ENCODE measurements around the gene TUT7. TPM values are rescaled to one million over a fixed set of nuclear protein-coding genes. Genes with fewer than 3 reads are reported as not detected.

Gene TUT7
- total and polyA plus RNA-seq, 4 donors, result 15.5 to 47.7 (median 26.2) TPM

DNA sequence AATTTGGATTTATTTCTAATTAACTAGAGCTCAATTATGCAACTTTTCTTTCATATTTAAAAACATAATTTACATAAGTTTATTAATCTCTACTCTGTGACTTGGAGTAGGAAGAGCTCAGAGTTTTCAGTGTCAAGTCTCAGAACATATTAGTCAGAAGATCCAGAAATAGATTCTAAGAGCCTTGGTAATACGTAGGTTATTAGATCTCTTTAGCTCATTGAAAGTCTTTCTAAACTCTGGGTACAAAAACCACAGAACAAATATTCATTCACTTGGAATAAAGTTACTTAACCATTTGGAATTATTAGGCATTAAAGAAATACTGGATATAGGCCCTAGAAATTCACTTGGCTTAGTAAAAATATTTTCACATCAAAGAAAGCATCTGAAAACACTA lies 45.5 kb downstream of the TUT7 start:
- DNase-seq, result no peak
- H3K27ac ChIP-seq (ENCODE audit: low read depth in 1 of 2, low read length in 1 of 2), result no peak overlapping the region
- TF ChIP-seq, protein P1, sequence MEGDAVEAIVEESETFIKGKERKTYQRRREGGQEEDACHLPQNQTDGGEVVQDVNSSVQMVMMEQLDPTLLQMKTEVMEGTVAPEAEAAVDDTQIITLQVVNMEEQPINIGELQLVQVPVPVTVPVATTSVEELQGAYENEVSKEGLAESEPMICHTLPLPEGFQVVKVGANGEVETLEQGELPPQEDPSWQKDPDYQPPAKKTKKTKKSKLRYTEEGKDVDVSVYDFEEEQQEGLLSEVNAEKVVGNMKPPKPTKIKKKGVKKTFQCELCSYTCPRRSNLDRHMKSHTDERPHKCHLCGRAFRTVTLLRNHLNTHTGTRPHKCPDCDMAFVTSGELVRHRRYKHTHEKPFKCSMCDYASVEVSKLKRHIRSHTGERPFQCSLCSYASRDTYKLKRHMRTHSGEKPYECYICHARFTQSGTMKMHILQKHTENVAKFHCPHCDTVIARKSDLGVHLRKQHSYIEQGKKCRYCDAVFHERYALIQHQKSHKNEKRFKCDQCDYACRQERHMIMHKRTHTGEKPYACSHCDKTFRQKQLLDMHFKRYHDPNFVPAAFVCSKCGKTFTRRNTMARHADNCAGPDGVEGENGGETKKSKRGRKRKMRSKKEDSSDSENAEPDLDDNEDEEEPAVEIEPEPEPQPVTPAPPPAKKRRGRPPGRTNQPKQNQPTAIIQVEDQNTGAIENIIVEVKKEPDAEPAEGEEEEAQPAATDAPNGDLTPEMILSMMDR (IDR thresholded peaks at IDR 0.05; ENCODE audit: control extremely low read depth, extremely low read depth), result no peak
- H3K4me1 ChIP-seq (ENCODE audit: control insufficient read depth in 5 of 5, insufficient read depth in 5 of 5, low read length in 5 of 5), result no peaks in the 10 kb centered on the region
- 76 to 98% methylated on average over 1 of the region's 1 CpG for WGBS, 2 donors
- H3K36me3 ChIP-seq (ENCODE audit: control insufficient read depth in 4 of 4, insufficient read depth in 4 of 4, low read length in 4 of 4), result peaks cover 11 to 42% (median 30%) of the 10 kb centered on the region in 4 donors
- no peaks in the 10 kb centered on the region for H3K9me3 ChIP-seq (ENCODE audit: control insufficient read depth in 4 of 4, insufficient read depth in 3 of 4, low read length in 3 of 4)
- H3K27me3 ChIP-seq (ENCODE audit: control insufficient read depth in 3 of 3, insufficient read depth in 3 of 3, low read length in 2 of 3), result no peaks in the 10 kb centered on the region
- no peak for ATAC-seq (ENCODE audit: insufficient read depth, low FRiP score)
- H3K9ac ChIP-seq (ENCODE audit: insufficient read depth in 1 of 2, low read length in 2 of 2), result no peak overlapping the region
- no peak overlapping the region for H3K4me3 ChIP-seq

DNA sequence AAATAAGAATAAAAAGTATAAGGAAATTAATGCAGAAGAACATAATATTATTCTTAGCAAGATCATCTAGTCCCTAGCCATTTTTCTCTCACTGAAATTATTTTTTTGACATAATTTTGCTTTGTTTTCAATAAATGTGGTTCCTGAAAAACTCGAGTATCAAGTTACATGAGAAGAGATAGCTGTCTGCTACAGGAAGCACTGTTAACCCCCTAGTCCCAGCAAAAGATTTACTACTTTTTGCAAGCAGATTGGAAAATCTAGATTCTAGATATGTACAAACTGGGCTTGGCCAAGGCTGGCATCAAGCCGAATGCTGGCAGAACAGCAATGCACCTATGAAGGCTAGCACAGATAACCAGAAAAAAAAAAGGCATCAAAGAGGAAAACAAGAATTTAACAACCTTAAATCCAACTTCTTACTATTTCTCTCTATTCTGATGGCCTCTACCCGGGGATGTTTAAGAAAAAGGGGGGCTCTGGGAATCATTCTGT lies 49.9 kb downstream of the TUT7 start:
- TF ChIP-seq, protein P1 (IDR thresholded peaks at IDR 0.05; ENCODE audit: control extremely low read depth, extremely low read depth), result no peak
- Histone ChIP-seq H3K9ac (ENCODE audit: insufficient read depth in 1 of 2, low read length in 2 of 2) (no peak overlapping the region), H3K9me3 (ENCODE audit: control insufficient read depth in 4 of 4, insufficient read depth in 3 of 4, low read length in 3 of 4) (no peaks in the 10 kb centered on the region), H3K27me3 (ENCODE audit: control insufficient read depth in 3 of 3, insufficient read depth in 3 of 3, low read length in 2 of 3) (no peaks in the 10 kb centered on the region), H3K4me1 (ENCODE audit: control insufficient read depth in 5 of 5, insufficient read depth in 5 of 5, low read length in 5 of 5) (peaks cover 0 to 2% (median 0%) of the 10 kb centered on the region in 5 donors), H3K36me3 (ENCODE audit: control insufficient read depth in 4 of 4, insufficient read depth in 4 of 4, low read length in 4 of 4) (peaks cover 19 to 48% (median 35%) of the 10 kb centered on the region in 4 donors), H3K4me3 (no peak overlapping the region), H3K27ac (ENCODE audit: low read depth in 1 of 2, low read length in 1 of 2) (no peak overlapping the region)
- 62 to 65% methylated on average over 3 of the region's 3 CpGs for WGBS, 2 donors
- ATAC-seq (ENCODE audit: insufficient read depth, low FRiP score), result no peak
- peak in 2 of 3 donors; percentile 8 to 34 for DNase-seq

DNA sequence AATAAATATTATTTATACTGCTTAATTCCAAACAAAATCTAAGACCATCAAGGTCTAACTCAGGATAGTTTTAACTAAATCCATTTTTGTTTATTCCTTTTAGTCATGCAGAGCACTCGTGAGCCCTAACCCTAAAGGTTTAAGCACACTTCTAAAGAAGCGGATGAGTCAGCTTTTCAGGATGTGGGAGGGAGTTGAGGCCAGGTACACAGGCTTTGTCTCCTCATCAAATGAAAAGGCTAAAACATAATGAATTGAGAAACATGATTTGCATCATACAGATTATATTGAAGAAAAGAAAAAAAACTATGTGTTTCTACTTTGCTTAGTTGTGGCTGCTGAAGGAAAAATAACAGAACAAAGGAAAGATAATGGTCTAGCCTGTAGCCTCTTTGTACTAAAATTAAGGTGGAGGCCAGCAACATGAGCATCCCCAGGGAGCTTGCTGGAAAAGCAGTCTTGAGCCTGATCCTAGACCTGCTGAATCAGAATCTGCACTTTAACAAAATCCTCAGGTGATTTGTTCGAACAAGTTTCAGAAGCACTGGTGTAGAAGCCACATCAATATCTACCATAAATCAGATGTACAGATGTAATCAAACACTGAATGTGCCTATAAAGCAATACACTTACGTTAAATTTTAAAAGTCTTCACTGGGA lies 50.8 kb downstream of the TUT7 start:
- peaks cover 0 to 2% (median 0%) of the 10 kb centered on the region in 5 donors for H3K4me1 ChIP-seq (ENCODE audit: control insufficient read depth in 5 of 5, insufficient read depth in 5 of 5, low read length in 5 of 5)
- H3K27me3 ChIP-seq (ENCODE audit: control insufficient read depth in 3 of 3, insufficient read depth in 3 of 3, low read length in 2 of 3), result no peaks in the 10 kb centered on the region
- TF ChIP-seq, protein P1 (IDR thresholded peaks at IDR 0.05; ENCODE audit: control extremely low read depth, extremely low read depth), result no peak
- DNase-seq, result no peak
- peaks cover 22 to 53% (median 32%) of the 10 kb centered on the region in 4 donors for H3K36me3 ChIP-seq (ENCODE audit: control insufficient read depth in 4 of 4, insufficient read depth in 4 of 4, low read length in 4 of 4)
- no peak for ATAC-seq (ENCODE audit: insufficient read depth, low FRiP score)
- H3K27ac ChIP-seq (ENCODE audit: low read depth in 1 of 2, low read length in 1 of 2), result no peak overlapping the region
- H3K4me3 ChIP-seq, result no peak overlapping the region
- 84 to 89% methylated on average over 4 of the region's 4 CpGs for WGBS, 2 donors
- no peaks in the 10 kb centered on the region for H3K9me3 ChIP-seq (ENCODE audit: control insufficient read depth in 4 of 4, insufficient read depth in 3 of 4, low read length in 3 of 4)
- H3K9ac ChIP-seq (ENCODE audit: insufficient read depth in 1 of 2, low read length in 2 of 2), result no peak overlapping the region

All from lung (tissue), 12 donors.